HCT116 (cell line): ENCODE results near the gene NCBP3. TPM values are rescaled to one million over a fixed set of nuclear protein-coding genes. Genes with fewer than 3 reads are reported as not detected.
A peak's percentile ranks its signal among the peaks of the same experiment; 100 is the strongest.

Experiments used
- ATAC-seq: fragments of 200-7000 bp; cut with Tn5 transposase; 2 replicates; pipeline ENCODE4 v1.9.1; 2020; ENCODE audit warnings: mild to moderate bottlenecking, moderate library complexity
- BruUV-seq: library from RNA; stranded (reverse); fragments of 400-500 nt; replicated peaks from 2 replicates; lab custom pipeline; 2021; lab: Mats Ljungman, UMichigan
- CTCF ChIA-PET: fragments of 300-600 bp; sonication (Branson Sonifier 250); formaldehyde crosslinking; loops from one replicate; lab custom pipeline; 2021; ENCODE audit warnings: antibody characterized with exemption; lab: Charles Lee
- POLR2A ChIA-PET: fragments of 300-600, 350-600 bp; sonication (Branson Sonifier 250); formaldehyde crosslinking; loops from one replicate; lab custom pipeline; 2021; ENCODE audit warnings: antibody characterized with exemption; lab: Charles Lee
- RAD21 ChIA-PET, 2 experiments: fragments of 300-600 bp; sonication (Branson Sonifier 250); formaldehyde crosslinking; loops; one replicate each; lab custom pipeline; 2023; ENCODE audit warnings: low total read pairs in 2 of 2; ENCODE audit not compliant: uncharacterized antibody in 2 of 2, unreplicated experiment in 2 of 2, low non-redundant PET in 1 of 2; lab: Charles Lee
- DNase-seq: peaks from one replicate; pipeline ENCODE4 v3.0.0-alpha.2; 2010; ENCODE audit warnings: low read depth, low spot score
- H2AFZ ChIP-seq: fragments of 200-600 bp; shearing (Covaris generic), sonication (generic); 2 replicates; pipeline ENCODE4 v1.6.1; 2017; ENCODE audit warnings: low read depth, mixed run types, mixed read lengths, antibody characterized with exemption, low read length; ENCODE audit not compliant: poor library complexity, severe bottlenecking
- H3K27ac ChIP-seq: 2 replicates; pipeline ENCODE4 v1.5.1; 2012; ENCODE audit warnings: low read depth, low read length
- H3K27me3 ChIP-seq: fragments of 200-600 bp; sonication (generic); 2 replicates; pipeline ENCODE4 v1.6.1; 2016; ENCODE audit warnings: mixed run types, low read length, mixed read lengths; ENCODE audit not compliant: insufficient read depth
- H3K36me3 ChIP-seq, 2 experiments: fragments of 200-500 bp in 1 of 2; fragments of 200-600 bp in 1 of 2; sonication (Bioruptor generic) in 1 of 2; sonication (generic) in 1 of 2; 2 replicates each; pipeline versions ENCODE4 v1.5.1 to v1.6.1; 2014 to 2016; ENCODE audit warnings: low read length in 2 of 2, inconsistent platforms in 1 of 2, mixed read lengths in 1 of 2, mixed run types in 1 of 2; ENCODE audit not compliant: insufficient read depth in 2 of 2, control insufficient read depth in 1 of 2
- H3K4me1 ChIP-seq, 2 experiments: fragments of 200-600 bp in 1 of 2; sonication (generic) in 1 of 2; 2 replicates each; pipeline versions ENCODE4 v1.5.1 to v1.6.1; 2012 to 2017; ENCODE audit warnings: low read length in 2 of 2, inconsistent platforms in 1 of 2, mild to moderate bottlenecking in 1 of 2, mixed read lengths in 1 of 2, mixed run types in 1 of 2, moderate library complexity in 1 of 2; ENCODE audit not compliant: insufficient read depth in 2 of 2, control insufficient read depth in 1 of 2
- H3K4me2 ChIP-seq: fragments of 200-600 bp; sonication (generic); 2 replicates; pipeline ENCODE4 v1.6.1; 2017; ENCODE audit warnings: mixed run types, low read length, mixed read lengths
- H3K4me3 ChIP-seq, 2 experiments: fragments of 200-600 bp in 1 of 2; sonication (generic) in 1 of 2; replicated peaks in 1 of 2; 2 replicates each; pipeline ENCODE4 v1.5.1; 2011 to 2016; ENCODE audit warnings: low read length in 2 of 2, control low read depth in 1 of 2, low read depth in 1 of 2, mild to moderate bottlenecking in 1 of 2, mixed read lengths in 1 of 2, mixed run types in 1 of 2
- H3K79me2 ChIP-seq: fragments of 200-600 bp; sonication (generic); 2 replicates; pipeline ENCODE4 v1.6.1; 2017; ENCODE audit warnings: mild to moderate bottlenecking, mixed run types, low read length, moderate library complexity, mixed read lengths; ENCODE audit not compliant: insufficient read depth
- H3K9ac ChIP-seq: fragments of 200-600 bp; sonication (generic); 2 replicates; pipeline ENCODE4 v1.6.1; 2016; ENCODE audit warnings: low read length, mixed read lengths
- H3K9me2 ChIP-seq: fragments of 200-600 bp; sonication (generic), shearing (Covaris generic); 2 replicates; pipeline ENCODE4 v1.6.1; 2017; ENCODE audit warnings: mixed run types, mild to moderate bottlenecking, moderate library complexity; ENCODE audit not compliant: insufficient read depth
- H3K9me3 ChIP-seq, 2 experiments: fragments of 200-500 bp in 1 of 2; fragments of 200-600 bp in 1 of 2; sonication (Bioruptor generic) in 1 of 2; sonication (generic) in 1 of 2; 2 replicates each; pipeline ENCODE4 v1.6.1; 2014 to 2017; ENCODE audit warnings: low read length in 2 of 2, mixed read lengths in 2 of 2, inconsistent platforms in 1 of 2, low read depth in 1 of 2, mild to moderate bottlenecking in 1 of 2, mixed run types in 1 of 2, moderate library complexity in 1 of 2; ENCODE audit not compliant: control insufficient read depth in 1 of 2, insufficient read depth in 1 of 2
- H4K20me1 ChIP-seq: fragments of 200-600 bp; sonication (generic), shearing (Covaris generic); 2 replicates; pipeline ENCODE4 v1.6.1; 2017; ENCODE audit warnings: mixed run types, mild to moderate bottlenecking, moderate library complexity; ENCODE audit not compliant: insufficient read depth
- CBX3 ChIP-seq: IDR thresholded peaks from 2 replicates; pipeline ENCODE4 v1.6.1; 2012; ENCODE audit warnings: low read depth
- EZH2phosphoT487 ChIP-seq: fragments of 200-600 bp; IDR thresholded peaks from 2 replicates; pipeline ENCODE4 v1.6.1; 2018; ENCODE audit warnings: antibody characterized with exemption, borderline replicate concordance
- JUND ChIP-seq: IDR thresholded peaks from 2 replicates; pipeline ENCODE4 v1.6.1; 2012
- POLR2A ChIP-seq: IDR thresholded peaks from 2 replicates; pipeline ENCODE4 v1.7.0; 2011; ENCODE audit warnings: borderline replicate concordance; ENCODE audit not compliant: insufficient read depth, insufficient read length; ENCODE audit errors: extremely low read depth
- SRF ChIP-seq: IDR thresholded peaks from 2 replicates; pipeline ENCODE4 v1.6.1; 2012; ENCODE audit warnings: low read depth
- ZFX ChIP-seq: fragments of 450-650 bp; IDR thresholded peaks from 2 replicates; pipeline ENCODE4 v1.6.1; 2017
- intact Hi-C: fragments of 100-400 bp; cut with micrococcal nuclease; formaldehyde crosslinking; loops from 2 replicates; pipeline ENCODE4 v1.10.0; 2022
- total RNA-seq: library from RNA; stranded (reverse); gene quantifications from one replicate; pipeline ENCODE4 v1.2.1, GENCODE V29; 2021; ENCODE audit not compliant: unreplicated experiment
- TF ChIP-seq, protein P1 (sequence below): IDR thresholded peaks from 2 replicates; pipeline ENCODE4 v1.6.1; 2011; ENCODE audit warnings: mild to moderate bottlenecking, low read length, moderate library complexity; ENCODE audit not compliant: insufficient replicate concordance; ENCODE audit errors: extremely low read depth
- TF ChIP-seq, protein P2 (sequence below): IDR thresholded peaks from 2 replicates; pipeline ENCODE4 v1.6.1; 2012; ENCODE audit warnings: low read depth
- TF ChIP-seq, protein P3 (sequence below): IDR thresholded peaks from 2 replicates; pipeline ENCODE4 v1.6.1; 2012

The NCBP3 gene
- total RNA-seq, 1 experiment from 2014 or later = 46.5 TPM

DNA sequence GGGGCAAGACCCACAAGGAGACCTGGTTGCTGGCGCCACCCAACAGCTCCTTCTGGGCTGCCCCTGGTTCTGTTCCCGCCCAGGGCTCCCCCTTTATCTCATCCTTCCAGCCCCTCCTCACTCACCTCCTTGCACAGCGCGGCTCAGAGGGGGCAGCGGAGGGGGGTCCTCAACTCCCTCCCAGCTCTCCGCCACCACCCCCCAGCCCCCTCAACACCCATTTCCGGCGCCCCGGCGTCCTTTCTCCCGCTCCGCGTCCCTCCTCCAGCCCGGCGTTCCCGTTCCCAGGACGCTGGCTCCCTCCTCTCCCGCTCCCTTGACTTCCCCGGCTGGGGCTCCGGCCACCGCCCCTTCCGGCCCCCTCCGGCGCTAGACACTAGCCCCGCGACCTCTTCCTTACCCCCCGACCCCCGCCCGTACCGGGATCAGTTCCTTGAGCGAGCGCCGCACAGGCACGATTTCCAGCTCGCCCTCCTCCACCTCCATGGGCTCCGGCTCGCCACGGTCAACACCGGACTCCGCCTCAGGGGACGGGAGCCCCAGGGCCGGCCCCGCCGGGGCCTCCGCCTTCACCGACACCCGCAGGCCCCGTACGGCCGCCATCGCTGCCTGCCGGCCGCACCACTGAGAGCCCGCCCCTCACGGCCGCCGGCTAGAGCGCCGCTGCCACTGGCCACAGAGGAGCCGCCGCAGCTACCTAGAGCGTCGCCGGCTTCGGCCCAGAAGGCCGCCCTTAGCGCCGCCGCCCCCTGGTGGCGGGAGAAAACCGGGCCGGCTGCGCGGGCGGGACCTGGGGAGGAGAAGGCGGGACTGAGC lies at the start of gene NCBP3 (continued):
- TF ChIP-seq, protein P1, sequence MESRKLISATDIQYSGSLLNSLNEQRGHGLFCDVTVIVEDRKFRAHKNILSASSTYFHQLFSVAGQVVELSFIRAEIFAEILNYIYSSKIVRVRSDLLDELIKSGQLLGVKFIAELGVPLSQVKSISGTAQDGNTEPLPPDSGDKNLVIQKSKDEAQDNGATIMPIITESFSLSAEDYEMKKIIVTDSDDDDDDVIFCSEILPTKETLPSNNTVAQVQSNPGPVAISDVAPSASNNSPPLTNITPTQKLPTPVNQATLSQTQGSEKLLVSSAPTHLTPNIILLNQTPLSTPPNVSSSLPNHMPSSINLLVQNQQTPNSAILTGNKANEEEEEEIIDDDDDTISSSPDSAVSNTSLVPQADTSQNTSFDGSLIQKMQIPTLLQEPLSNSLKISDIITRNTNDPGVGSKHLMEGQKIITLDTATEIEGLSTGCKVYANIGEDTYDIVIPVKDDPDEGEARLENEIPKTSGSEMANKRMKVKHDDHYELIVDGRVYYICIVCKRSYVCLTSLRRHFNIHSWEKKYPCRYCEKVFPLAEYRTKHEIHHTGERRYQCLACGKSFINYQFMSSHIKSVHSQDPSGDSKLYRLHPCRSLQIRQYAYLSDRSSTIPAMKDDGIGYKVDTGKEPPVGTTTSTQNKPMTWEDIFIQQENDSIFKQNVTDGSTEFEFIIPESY = peak; percentile 84
- TF ChIP-seq JUND (no peak), SRF (peak; percentile 7; the same call in 1 of the 2 replicates)

DNA sequence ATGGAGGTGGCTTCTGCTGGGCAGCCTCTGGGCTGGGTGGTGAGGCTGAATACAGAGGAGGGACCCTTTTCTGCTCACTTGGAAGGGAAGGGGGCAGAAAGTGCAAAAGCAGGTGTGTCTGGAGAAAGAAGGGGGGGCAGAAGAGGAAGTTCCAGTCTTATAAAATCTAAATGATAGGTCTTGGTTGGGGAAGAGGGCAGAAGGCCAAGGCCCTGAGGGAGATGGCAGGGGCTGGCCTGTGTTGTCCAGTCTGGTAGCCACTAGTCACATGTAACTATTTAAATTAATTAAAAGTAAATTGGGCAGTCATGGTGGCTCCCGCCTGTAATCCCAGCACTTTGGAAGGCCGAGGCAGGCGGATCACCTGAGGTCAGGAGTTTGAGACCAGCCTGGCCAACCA lies 49.3 kb upstream of the NCBP3 start:
- no peak overlapping the region for H3K4me2 ChIP-seq
- POLR2A ChIA-PET = no interaction called here

More for the DNA sequence above, 49.3 kb upstream of the NCBP3 start:
- no peaks in the 10 kb centered on the region for H4K20me1 ChIP-seq
- H3K4me3 ChIP-seq = no peak overlapping the region
- no peak for ATAC-seq
- no peaks in the 10 kb centered on the region for H3K27me3 ChIP-seq
- intact Hi-C loops = no loop called here
- H3K79me2 ChIP-seq = no peaks in the 10 kb centered on the region; the same call in 1 of the 2 replicates
- H2AFZ ChIP-seq = no peak overlapping the region
- no peak overlapping the region for H3K9ac ChIP-seq
- BruUV-seq = no TSS peak
- H3K9me3 ChIP-seq = no peaks in the 10 kb centered on the region
- RAD21 ChIA-PET = no interaction called here
- DNase-seq = no peak
- CTCF ChIA-PET = interaction anchor here (0.7 to 1.4 kb wide), 3 partner anchors 10 to 439 kb away, joined by 3 to 8 read pairs (median 5); no protein-coding TSS in a partner anchor
- H3K36me3 ChIP-seq = no peaks in the 10 kb centered on the region
- peaks cover 30 to 43% of the 10 kb centered on the region in 2 experiments for H3K4me1 ChIP-seq
- no peaks in the 10 kb centered on the region for H3K9me2 ChIP-seq
- no peak for TF ChIP-seq EZH2phosphoT487
- TF ChIP-seq POLR2A = no peak
- TF ChIP-seq, protein P2, sequence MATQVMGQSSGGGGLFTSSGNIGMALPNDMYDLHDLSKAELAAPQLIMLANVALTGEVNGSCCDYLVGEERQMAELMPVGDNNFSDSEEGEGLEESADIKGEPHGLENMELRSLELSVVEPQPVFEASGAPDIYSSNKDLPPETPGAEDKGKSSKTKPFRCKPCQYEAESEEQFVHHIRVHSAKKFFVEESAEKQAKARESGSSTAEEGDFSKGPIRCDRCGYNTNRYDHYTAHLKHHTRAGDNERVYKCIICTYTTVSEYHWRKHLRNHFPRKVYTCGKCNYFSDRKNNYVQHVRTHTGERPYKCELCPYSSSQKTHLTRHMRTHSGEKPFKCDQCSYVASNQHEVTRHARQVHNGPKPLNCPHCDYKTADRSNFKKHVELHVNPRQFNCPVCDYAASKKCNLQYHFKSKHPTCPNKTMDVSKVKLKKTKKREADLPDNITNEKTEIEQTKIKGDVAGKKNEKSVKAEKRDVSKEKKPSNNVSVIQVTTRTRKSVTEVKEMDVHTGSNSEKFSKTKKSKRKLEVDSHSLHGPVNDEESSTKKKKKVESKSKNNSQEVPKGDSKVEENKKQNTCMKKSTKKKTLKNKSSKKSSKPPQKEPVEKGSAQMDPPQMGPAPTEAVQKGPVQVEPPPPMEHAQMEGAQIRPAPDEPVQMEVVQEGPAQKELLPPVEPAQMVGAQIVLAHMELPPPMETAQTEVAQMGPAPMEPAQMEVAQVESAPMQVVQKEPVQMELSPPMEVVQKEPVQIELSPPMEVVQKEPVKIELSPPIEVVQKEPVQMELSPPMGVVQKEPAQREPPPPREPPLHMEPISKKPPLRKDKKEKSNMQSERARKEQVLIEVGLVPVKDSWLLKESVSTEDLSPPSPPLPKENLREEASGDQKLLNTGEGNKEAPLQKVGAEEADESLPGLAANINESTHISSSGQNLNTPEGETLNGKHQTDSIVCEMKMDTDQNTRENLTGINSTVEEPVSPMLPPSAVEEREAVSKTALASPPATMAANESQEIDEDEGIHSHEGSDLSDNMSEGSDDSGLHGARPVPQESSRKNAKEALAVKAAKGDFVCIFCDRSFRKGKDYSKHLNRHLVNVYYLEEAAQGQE = no peak
- TF ChIP-seq, protein P3, sequence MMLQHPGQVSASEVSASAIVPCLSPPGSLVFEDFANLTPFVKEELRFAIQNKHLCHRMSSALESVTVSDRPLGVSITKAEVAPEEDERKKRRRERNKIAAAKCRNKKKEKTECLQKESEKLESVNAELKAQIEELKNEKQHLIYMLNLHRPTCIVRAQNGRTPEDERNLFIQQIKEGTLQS = no peak
- no peak for TF ChIP-seq CBX3
- no peak for TF ChIP-seq ZFX
- TF ChIP-seq, all 23 proteins: peak for 0
- no peak overlapping the region for H3K27ac ChIP-seq
